HEK293T (cell line): ENCODE data around the gene TNS3.

Experiments used
- ARNT ChIP-seq: fragments of 450-650 bp; IDR thresholded peaks from 2 replicates; pipeline ENCODE4 v1.6.1; 2017; ENCODE audit warnings: mild to moderate bottlenecking
- BHLHE40 ChIP-seq: fragments of 450-650 bp; IDR thresholded peaks from 2 replicates; pipeline ENCODE4 v1.6.1; 2016; ENCODE audit warnings: mild to moderate bottlenecking, moderate library complexity, borderline replicate concordance
- ELF4 ChIP-seq: fragments of 450-650 bp; IDR thresholded peaks from 2 replicates; pipeline ENCODE4 v1.6.1; 2017; ENCODE audit warnings: antibody characterized with exemption
- FOXK2 ChIP-seq: fragments of 450-650 bp; IDR thresholded peaks from 2 replicates; pipeline ENCODE4 v1.6.1; 2016; ENCODE audit warnings: mild to moderate bottlenecking
- FOXM1 ChIP-seq: fragments of 450-650 bp; IDR thresholded peaks from 2 replicates; pipeline ENCODE4 v1.6.1; 2017; ENCODE audit warnings: mild to moderate bottlenecking, borderline replicate concordance
- HDGF ChIP-seq: fragments of 450-650 bp; IDR thresholded peaks from 2 replicates; pipeline ENCODE4 v1.6.1; 2017; ENCODE audit warnings: antibody characterized with exemption, borderline replicate concordance
- L3MBTL2 ChIP-seq: fragments of 450-650 bp; conservative IDR thresholded peaks from 2 replicates; pipeline ENCODE4 v1.6.1; 2016; ENCODE audit warnings: mild to moderate bottlenecking
- LEF1 ChIP-seq: fragments of 450-650 bp; IDR thresholded peaks from 2 replicates; pipeline ENCODE4 v1.6.1; 2017; ENCODE audit warnings: mild to moderate bottlenecking, borderline replicate concordance
- SP1 ChIP-seq: fragments of 450-650 bp; IDR thresholded peaks from 2 replicates; pipeline ENCODE4 v1.6.1; 2017
- TF ChIP-seq, protein P1 (sequence below): fragments of 450-650 bp; IDR thresholded peaks from 2 replicates; pipeline ENCODE4 v1.6.1; 2016

DNA sequence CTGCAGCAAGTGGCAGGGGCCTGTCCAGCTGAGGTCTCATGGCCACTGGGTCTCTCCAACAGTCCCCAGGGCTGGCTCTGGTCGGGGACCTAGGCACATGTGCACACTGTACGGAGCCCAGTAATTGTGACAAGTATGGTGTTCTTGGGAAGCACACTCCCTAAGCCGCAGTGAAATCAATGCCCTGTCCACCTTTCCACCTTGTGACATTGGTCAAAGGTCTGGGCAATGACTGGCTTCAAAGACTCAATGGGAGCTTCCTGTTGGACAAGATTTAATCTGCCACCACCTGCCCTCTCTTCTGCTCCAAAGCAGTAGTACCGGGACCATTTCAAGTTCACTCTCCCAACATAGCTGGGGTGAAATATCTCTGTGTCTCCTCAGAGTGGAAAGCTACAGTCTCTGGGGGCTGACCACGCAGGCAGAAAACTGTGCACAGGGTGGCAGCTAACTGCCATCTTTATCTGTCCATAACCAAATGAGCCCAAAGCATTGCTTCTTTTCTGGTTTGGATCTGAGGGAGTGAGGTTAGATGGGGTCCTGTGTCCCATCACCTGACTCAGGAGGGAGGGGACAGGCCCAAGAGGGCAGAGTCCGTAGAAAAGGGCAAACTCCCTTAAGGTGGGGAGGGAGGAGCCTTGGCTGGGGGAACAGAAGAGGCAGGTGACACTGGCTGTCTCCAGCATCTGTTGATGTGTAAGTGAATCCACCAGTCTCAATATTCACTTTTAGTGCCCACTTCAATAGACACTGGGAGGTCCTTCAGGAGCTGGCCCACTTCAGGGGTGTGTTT is 307.7 kb downstream of the TNS3 start:
- TF ChIP-seq ARNT (no peak), ELF4 (no peak), HDGF (no peak), BHLHE40 (no peak), FOXK2 (no peak), L3MBTL2 (no peak), FOXM1 (no peak), SP1 (no peak), LEF1 (no peak)
- TF ChIP-seq, protein P1, sequence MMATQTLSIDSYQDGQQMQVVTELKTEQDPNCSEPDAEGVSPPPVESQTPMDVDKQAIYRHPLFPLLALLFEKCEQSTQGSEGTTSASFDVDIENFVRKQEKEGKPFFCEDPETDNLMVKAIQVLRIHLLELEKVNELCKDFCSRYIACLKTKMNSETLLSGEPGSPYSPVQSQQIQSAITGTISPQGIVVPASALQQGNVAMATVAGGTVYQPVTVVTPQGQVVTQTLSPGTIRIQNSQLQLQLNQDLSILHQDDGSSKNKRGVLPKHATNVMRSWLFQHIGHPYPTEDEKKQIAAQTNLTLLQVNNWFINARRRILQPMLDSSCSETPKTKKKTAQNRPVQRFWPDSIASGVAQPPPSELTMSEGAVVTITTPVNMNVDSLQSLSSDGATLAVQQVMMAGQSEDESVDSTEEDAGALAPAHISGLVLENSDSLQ, result no peak
